Adipose tissue (tissue), 3 donors: ENCODE data around the gene PTPRN2. TPM values are rescaled to one million over a fixed set of nuclear protein-coding genes. Genes with fewer than 3 reads are reported as not detected.

Experiments
- H3K27ac ChIP-seq: one replicate; pipeline ENCODE4 v1.5.1; 2013; ENCODE audit warnings: low read depth, low read length
- WGBS, 3 donors: extraction: QIAGEN DNeasy Blood & Tissue Kit; methylation state at CpG; one replicate each; pipeline ENCODE4 v1.1.7; 2013; 5-methylcytosine and 5-hydroxymethylcytosine counted together
- polyA plus RNA-seq, 3 donors: library from polyadenylated mRNA; stranded (reverse); fragments of 200-250 nt; gene quantifications; one replicate each; pipeline ENCODE4 v1.2.3, GENCODE V29; 2013
- donor health status: healthy with polysubstance abuse.
- donor health status: Bipolar disorder and iron deficiency.
- donor health status: healthy.

PTPRN2 gene
- polyA plus RNA-seq, 3 donors: 3.7 to 8.0 (median 7.3) TPM

- WGBS, 3 donors: 89 to 95% (median 92%) methylated on average over 17 of the region's 17 CpGs
Measured at GRCh38 chr7:157813053-157813452, 774.6 kb downstream of the PTPRN2 start.

GRCh38 chr7:157811946-157812345, 775.7 kb downstream of the PTPRN2 start:
- no peak overlapping the region for H3K27ac ChIP-seq
- WGBS, 3 donors: 85 to 92% (median 88%) methylated on average over 16 of the region's 16 CpGs

More at GRCh38 chr7:157813053-157813452, 774.6 kb downstream of the PTPRN2 start:
- no peak overlapping the region for H3K27ac ChIP-seq

DNA sequence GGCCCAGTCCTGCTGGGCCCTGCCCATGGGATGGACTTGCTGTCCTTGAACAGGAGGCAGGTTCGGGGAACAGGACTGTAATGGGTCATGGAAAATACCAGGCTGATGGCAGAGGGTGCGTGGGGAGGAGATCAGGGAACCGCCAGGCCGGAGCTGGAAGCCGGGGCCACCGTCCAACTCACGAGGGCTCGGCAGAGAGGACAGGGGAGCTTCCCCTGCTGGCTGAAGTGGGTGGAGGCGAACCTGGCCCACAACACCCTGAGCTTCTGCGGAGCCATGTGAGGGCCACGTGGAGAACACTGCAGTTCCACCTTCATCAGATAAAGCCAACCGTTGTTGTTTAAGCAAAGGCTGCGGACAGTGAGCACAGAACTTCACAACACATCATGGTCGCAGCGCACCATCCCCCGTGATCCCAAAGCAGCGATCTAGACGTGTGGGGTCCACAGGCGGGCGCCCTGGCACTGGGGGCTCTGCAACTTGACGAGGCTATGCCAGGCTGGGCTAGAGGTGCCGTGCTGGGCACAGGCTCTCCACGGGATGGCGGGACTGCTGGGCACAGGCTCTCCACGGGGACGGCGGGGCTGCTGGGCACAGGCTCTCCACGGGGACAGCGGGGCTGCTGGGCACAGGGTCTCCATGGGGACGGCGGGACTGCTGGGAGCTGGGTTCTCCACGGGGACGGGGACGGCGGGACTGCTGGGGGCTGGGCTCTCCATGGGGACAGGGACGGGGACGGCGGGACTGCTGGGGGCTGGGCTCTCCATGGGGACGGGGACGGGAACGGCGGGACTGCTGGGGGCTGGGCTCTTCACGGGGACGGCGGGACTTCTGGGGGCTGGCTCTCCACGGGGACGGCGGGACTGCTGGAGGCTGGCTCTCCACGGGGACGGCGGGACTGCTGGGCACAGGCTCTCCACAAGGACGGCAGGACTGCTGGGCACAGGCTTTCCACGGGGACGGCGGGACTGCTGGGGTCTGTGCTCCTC, 777.5 kb downstream of the PTPRN2 start:
- no peak overlapping the region for H3K27ac ChIP-seq
- 95 to 97% (median 96%) methylated on average over 43 to 55 of the region's 55 CpGs for WGBS, 3 donors

GRCh38 chr7:157809154-157809862, 778.3 kb downstream of the PTPRN2 start:
- H3K27ac ChIP-seq: no peak overlapping the region
- 93 to 96% (median 95%) methylated on average over 34 to 35 of the region's 35 CpGs for WGBS, 3 donors

DNA sequence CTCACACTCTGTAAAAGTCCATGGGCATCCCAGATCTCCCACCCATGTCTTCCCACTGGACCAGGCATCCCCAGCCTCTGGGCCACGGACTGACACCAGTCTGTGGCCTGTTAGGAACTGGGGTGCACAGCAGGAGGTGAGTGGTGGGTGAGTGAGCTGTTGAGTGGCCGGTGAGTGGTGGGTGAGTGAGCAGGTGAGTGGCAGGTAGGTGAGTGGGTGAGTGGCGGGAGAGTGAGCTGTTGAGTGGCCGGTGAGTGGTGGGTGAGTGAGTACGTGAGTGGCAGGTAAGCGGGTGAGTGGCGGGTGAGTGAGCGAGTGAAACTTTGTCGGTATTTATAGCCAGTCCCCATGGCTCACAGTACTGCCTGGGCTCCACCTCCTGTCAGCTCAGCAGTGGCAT, 779.6 kb downstream of the PTPRN2 start:
- 93 to 97% (median 97%) methylated on average over 6 to 9 of the region's 9 CpGs for WGBS, 3 donors
- H3K27ac ChIP-seq: no peak overlapping the region

DNA sequence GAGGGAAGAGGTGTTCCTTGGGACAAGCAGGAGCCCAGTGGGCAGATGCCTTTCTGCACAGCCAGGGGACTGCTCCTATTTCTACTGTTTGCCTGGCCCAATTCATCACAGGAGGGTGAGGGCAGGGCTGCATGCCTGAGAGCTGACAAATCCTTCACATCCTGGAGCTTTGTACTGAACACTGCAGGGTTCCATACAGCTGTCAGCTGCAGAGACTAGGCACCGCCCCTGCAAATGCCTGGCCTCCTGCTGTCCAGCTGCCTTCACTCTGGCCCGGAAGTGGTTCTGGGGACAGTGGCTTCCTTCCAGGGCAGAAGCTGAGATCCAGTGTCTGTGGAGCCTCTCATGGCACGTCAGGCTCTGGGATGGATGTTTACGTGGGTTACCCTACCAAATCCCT, 780.1 kb downstream of the PTPRN2 start:
- WGBS, 3 donors: 78 to 87% (median 79%) methylated on average over 4 of the region's 4 CpGs
- no peak overlapping the region for H3K27ac ChIP-seq

- 69 to 85% (median 73%) methylated on average over 4 of the region's 4 CpGs for WGBS, 3 donors
- no peak overlapping the region for H3K27ac ChIP-seq
Measured at GRCh38 chr7:157806711-157807110, 780.9 kb downstream of the PTPRN2 start.

- WGBS, 3 donors: 65 to 75% (median 73%) methylated on average over 6 of the region's 6 CpGs
Measured at GRCh38 chr7:157805713-157806112, 781.9 kb downstream of the PTPRN2 start.

DNA sequence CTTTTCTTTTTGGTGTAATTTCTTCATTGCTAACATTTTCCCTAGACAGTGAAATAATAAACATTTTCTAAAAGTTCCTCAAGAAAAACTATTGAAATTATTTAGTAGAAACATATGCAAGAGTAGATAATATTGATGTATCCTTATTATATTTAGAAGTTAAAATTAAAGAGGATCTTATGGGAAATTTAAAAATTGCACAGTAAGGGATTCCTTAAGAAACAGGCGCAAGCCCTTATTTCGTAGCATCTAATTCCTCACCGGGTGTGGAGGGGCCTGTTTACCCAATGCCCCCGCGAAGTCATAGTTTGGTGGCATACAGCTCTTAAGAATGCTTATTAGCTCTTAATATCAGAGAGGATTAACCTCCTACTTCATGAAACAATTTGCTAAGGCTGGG, 783.7 kb downstream of the PTPRN2 start:
- H3K27ac ChIP-seq: no peak overlapping the region
- WGBS, 3 donors: 96 to 98% (median 97%) methylated on average over 5 of the region's 5 CpGs

More at GRCh38 chr7:157805713-157806112, 781.9 kb downstream of the PTPRN2 start:
- H3K27ac ChIP-seq: no peak overlapping the region

DNA sequence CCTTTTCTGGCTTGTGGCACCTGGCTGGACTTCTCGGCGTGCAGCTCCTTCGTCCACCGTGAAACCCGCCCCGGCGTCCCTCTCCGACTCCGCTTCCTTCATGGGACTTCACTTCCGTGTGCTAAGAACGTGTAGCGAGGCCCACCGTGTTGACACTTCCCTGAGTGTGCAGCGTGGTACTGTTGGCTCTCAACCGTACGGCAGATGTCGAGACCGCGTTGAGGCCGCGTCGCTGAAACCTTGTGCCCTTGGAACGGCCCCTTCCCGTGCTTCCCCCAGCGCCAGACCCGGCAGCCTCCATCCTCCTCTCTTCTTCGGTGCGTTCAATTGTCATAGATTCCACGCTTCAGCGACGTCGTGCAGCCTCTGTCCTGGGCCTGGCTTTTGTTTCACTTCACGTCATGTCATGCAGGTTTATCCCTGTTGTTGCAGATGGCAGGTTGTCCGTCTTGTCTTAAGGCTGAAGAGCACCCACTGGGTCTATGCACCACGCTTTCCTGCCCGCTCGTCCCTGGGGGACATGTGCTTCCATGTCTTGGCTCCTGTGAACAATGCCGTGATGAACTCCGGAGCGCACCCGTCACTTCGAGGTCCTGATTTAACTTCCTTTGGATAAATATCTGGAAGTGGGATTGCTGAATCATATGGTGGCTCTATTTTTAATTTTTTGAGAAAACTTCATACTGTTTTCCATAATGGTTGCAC, 785.5 kb downstream of the PTPRN2 start:
- H3K27ac ChIP-seq: no peak overlapping the region
- 94 to 95% (median 95%) methylated on average over 42 of the region's 42 CpGs for WGBS, 3 donors

DNA sequence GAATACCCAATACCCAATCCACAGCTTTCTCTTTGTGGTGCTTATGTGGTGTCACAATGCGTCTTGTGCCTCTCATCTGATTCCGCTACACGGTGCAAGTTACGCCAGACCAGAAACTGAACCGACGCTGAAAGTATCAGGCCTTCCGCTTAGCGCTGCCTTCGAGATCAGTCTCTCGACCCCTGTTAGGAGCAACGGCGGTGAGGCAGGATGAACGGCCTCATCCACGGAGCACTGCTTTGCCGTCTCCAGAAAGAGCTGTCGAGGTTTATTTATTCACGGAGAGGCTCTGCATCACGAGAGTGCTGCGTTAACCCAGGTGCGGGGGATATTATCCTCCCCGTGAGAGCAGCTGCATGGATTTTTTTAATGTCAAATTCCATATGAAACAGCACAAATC, 786.5 kb downstream of the PTPRN2 start:
- H3K27ac ChIP-seq: no peak overlapping the region
- WGBS, 3 donors: 75 to 94% (median 77%) methylated on average over 21 of the region's 21 CpGs

DNA sequence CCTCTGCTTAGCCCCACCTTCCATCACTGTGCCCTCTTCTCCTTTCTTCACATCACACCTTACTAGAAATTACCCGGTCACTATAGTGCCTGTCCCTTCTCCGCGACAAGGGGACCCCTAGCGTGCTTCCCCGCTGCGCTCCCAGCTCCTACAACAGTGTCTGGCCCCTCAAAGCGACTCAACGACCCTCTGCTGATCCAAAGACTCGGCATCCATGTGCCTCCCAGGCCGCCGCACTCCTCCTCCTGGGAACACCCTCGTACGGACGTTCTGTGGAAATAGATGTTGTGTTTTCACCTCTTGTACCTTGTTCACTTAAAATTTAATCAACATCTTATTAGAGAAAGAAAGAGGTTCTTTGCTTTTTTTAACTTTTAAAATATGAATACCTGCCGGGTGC, 787.3 kb downstream of the PTPRN2 start:
- no peak overlapping the region for H3K27ac ChIP-seq
- 89 to 95% (median 94%) methylated on average over 15 of the region's 15 CpGs for WGBS, 3 donors

- WGBS, 3 donors: 80 to 85% (median 80%) methylated on average over 19 of the region's 19 CpGs
- H3K27ac ChIP-seq: no peak overlapping the region
Measured at GRCh38 chr7:157799076-157799685, 788.4 kb downstream of the PTPRN2 start.

- 78 to 86% (median 83%) methylated on average over 12 of the region's 12 CpGs for WGBS, 3 donors
- H3K27ac ChIP-seq: no peak overlapping the region
Measured at GRCh38 chr7:157797361-157797760, 790.3 kb downstream of the PTPRN2 start.

DNA sequence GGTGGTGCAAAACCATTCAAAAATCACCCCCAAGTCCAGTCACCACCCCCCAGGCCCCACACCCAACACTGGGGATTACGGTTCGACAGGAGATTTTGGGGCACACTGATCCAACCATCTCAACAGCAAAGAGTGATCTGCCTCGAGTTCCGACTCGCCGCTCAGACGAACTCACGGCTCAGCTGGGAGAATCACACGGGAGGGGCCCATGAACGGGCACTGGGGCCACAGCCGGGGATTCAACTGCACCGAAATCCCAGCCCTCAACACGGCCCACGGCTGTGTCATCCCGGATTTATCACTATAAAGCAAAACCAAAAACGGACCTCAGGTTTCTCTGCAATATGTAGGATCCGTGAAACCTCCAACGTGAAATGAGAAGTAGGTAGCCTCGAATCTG, 790.8 kb downstream of the PTPRN2 start:
- WGBS, 3 donors: 91 to 94% (median 92%) methylated on average over 19 of the region's 19 CpGs
- no peak overlapping the region for H3K27ac ChIP-seq

DNA sequence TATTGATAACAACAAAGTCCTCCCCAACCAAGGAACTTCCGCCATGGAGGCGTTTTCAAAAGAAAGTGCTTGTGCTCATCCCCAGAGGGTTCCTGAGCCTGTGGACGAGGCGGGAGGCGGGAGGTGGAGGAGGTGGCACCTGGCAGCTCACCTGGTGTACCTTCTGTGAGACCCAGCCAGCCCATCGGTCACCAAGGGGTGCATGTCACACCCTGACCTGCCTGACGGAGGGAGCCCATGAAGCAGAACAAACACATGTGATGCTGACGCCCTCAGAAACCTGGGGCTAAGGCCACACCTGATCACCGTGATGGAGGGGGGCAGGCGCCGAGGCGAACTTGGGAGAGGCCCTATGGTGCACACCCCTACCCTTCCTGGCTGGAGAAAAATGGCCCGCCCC, 792.0 kb downstream of the PTPRN2 start:
- 80 to 89% (median 85%) methylated on average over 13 of the region's 13 CpGs for WGBS, 3 donors
- H3K27ac ChIP-seq: no peak overlapping the region

- 55 to 63% (median 58%) methylated on average over 5 of the region's 5 CpGs for WGBS, 3 donors
- no peak overlapping the region for H3K27ac ChIP-seq
Measured at GRCh38 chr7:157795199-157795598, 792.4 kb downstream of the PTPRN2 start.

DNA sequence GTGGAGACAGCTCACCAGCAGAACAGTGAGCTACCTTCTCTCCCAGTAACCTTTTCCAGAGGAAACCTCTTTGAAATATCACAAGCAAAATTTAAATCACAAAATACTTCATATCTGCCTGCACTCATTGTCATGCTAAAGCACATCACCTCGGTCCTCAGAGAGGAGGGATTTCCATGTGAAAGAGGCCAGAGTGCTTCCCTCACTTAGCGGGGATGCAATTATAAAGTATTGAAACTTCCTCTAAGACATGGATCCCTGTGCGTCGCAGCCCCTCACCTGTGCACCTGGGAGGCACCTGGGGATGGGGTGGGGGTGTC, 792.9 kb downstream of the PTPRN2 start:
- 75 to 86% (median 80%) methylated on average over 4 of the region's 4 CpGs for WGBS, 3 donors
- H3K27ac ChIP-seq: no peak overlapping the region
